GM23248 (cell line): ENCODE measurements around the gene HDAC4.

Experiments used
- EZH2 ChIP-seq: fragments of 200-600 bp; sonication (generic); IDR thresholded peaks from 2 replicates; pipeline ENCODE4 v1.6.1; 2018; ENCODE audit warnings: antibody characterized with exemption, mild to moderate bottlenecking; ENCODE audit not compliant: insufficient read depth, poor library complexity, severe bottlenecking
- EZH2phosphoT487 ChIP-seq: fragments of 200-600 bp; sonication (generic); IDR thresholded peaks from 2 replicates; pipeline ENCODE4 v1.6.1; 2018; ENCODE audit warnings: antibody characterized with exemption, moderate library complexity, mild to moderate bottlenecking, low read depth; ENCODE audit not compliant: insufficient read depth

- TF ChIP-seq EZH2: no peak
- TF ChIP-seq EZH2phosphoT487: no peak
These were observed 25.4 kb downstream of the HDAC4 start for GRCh38 chr2:239375278-239376061.
